KMS-11 (cell line): ENCODE results near the gene GPR149.

Experiments used
- H2AFZ ChIP-seq: fragments of 200-600 bp; sonication (generic); 2 replicates; pipeline ENCODE4 v1.6.1; 2016; ENCODE audit warnings: antibody characterized with exemption, mixed run types, low read depth
- H3K27ac ChIP-seq: fragments of 200-600 bp; sonication (generic); 2 replicates; pipeline ENCODE4 v1.6.1; 2016; ENCODE audit warnings: mild to moderate bottlenecking, mixed run types
- H3K27me3 ChIP-seq: fragments of 200-600 bp; sonication (generic); 2 replicates; pipeline ENCODE4 v1.6.1; 2017; ENCODE audit warnings: mild to moderate bottlenecking, low read depth, mixed run types, moderate library complexity; ENCODE audit not compliant: insufficient read depth
- H3K36me3 ChIP-seq: fragments of 200-600 bp; sonication (generic); 2 replicates; pipeline ENCODE4 v1.6.1; 2017; ENCODE audit warnings: mild to moderate bottlenecking, mixed run types; ENCODE audit not compliant: insufficient read depth
- H3K4me1 ChIP-seq: fragments of 200-600 bp; sonication (generic); 2 replicates; pipeline ENCODE4 v1.6.1; 2016; ENCODE audit warnings: mild to moderate bottlenecking, low read depth, mixed run types; ENCODE audit not compliant: poor library complexity, severe bottlenecking
- H3K4me2 ChIP-seq: fragments of 200-600 bp; sonication (generic); 2 replicates; pipeline ENCODE4 v1.7.0; 2016; ENCODE audit warnings: mild to moderate bottlenecking, mixed run types
- H3K4me3 ChIP-seq: fragments of 200-600 bp; sonication (generic); IDR thresholded peaks from 2 replicates; pipeline ENCODE4 v1.6.1; 2017; ENCODE audit warnings: low read depth, low read length, mixed read lengths; ENCODE audit not compliant: insufficient read depth
- H3K79me2 ChIP-seq: fragments of 200-600 bp; sonication (generic); 2 replicates; pipeline ENCODE4 v1.6.1; 2016; ENCODE audit warnings: low read depth, mixed run types; ENCODE audit not compliant: insufficient read depth
- H3K9ac ChIP-seq: fragments of 200-600 bp; sonication (generic); 2 replicates; pipeline ENCODE4 v1.6.1; 2016; ENCODE audit warnings: mild to moderate bottlenecking, mixed run types
- H4K20me1 ChIP-seq: fragments of 200-600 bp; sonication (generic); 2 replicates; pipeline ENCODE4 v1.6.1; 2016; ENCODE audit warnings: mild to moderate bottlenecking, mixed run types; ENCODE audit not compliant: insufficient read depth
- CTCF ChIP-seq: fragments of 200-600 bp; sonication (generic); conservative IDR thresholded peaks from 2 replicates; pipeline ENCODE4 v1.6.1; 2017; ENCODE audit warnings: low read depth, mild to moderate bottlenecking, antibody characterized with exemption, low read length, moderate library complexity, mixed read lengths

The GPR149 gene

GRCh38 chr3:154422694-154423093 is 7.3 kb downstream of the GPR149 start:
- no peak overlapping the region for H3K27ac ChIP-seq

GRCh38 chr3:154421083-154421482 is 8.9 kb downstream of the GPR149 start:
- Histone ChIP-seq H3K4me2 (no peak overlapping the region), H2AFZ (no peak overlapping the region), H3K4me3 (no peak overlapping the region), H4K20me1 (no peaks in the 10 kb centered on the region), H3K4me1 (no peaks in the 10 kb centered on the region), H3K36me3 (no peaks in the 10 kb centered on the region), H3K79me2 (no peaks in the 10 kb centered on the region), H3K27me3 (no peaks in the 10 kb centered on the region), H3K27ac (no peak overlapping the region), H3K9ac (no peak overlapping the region)
- TF ChIP-seq CTCF = no peak

More at GRCh38 chr3:154422694-154423093, 7.3 kb downstream of the GPR149 start:
- no peaks in the 10 kb centered on the region for H3K36me3 ChIP-seq
- H3K4me3 ChIP-seq = no peak overlapping the region
- H3K9ac ChIP-seq = no peak overlapping the region
- H4K20me1 ChIP-seq = no peaks in the 10 kb centered on the region
- no peak for TF ChIP-seq CTCF
- H3K79me2 ChIP-seq = no peaks in the 10 kb centered on the region
- H2AFZ ChIP-seq = no peak overlapping the region
- H3K4me2 ChIP-seq = no peak overlapping the region
- H3K4me1 ChIP-seq = no peaks in the 10 kb centered on the region
- H3K27me3 ChIP-seq = no peaks in the 10 kb centered on the region

GRCh38 chr3:154398084-154398967 is 31.7 kb downstream of the GPR149 start:
- Histone ChIP-seq H3K9ac (no peak overlapping the region), H3K27me3 (no peaks in the 10 kb centered on the region), H3K4me3 (no peak overlapping the region), H3K36me3 (no peaks in the 10 kb centered on the region), H3K4me2 (no peak overlapping the region), H3K27ac (no peak overlapping the region), H3K4me1 (peaks cover 13% of the 10 kb centered on the region), H2AFZ (no peak overlapping the region), H4K20me1 (no peaks in the 10 kb centered on the region), H3K79me2 (no peaks in the 10 kb centered on the region)
- TF ChIP-seq CTCF = no peak

- H3K36me3 ChIP-seq = no peaks in the 10 kb centered on the region
- no peak overlapping the region for H3K4me2 ChIP-seq
- H3K4me3 ChIP-seq = no peak overlapping the region
- H3K27ac ChIP-seq = no peak overlapping the region
- no peaks in the 10 kb centered on the region for H4K20me1 ChIP-seq
- no peak for TF ChIP-seq CTCF
- no peak overlapping the region for H2AFZ ChIP-seq
- no peaks in the 10 kb centered on the region for H3K4me1 ChIP-seq
- H3K9ac ChIP-seq = no peak overlapping the region
- H3K27me3 ChIP-seq = no peaks in the 10 kb centered on the region
- H3K79me2 ChIP-seq = no peaks in the 10 kb centered on the region
Measured at GRCh38 chr3:154389861-154390260, 40.1 kb downstream of the GPR149 start.
